K562 (cell line): Measurements from ENCODE around the gene ETS2. TPM values are rescaled to one million over a fixed set of nuclear protein-coding genes. Genes with fewer than 3 reads are reported as not detected.
A peak's percentile ranks its signal among the peaks of the same experiment; 100 is the strongest.

Experiments used
- ARNT ChIP-seq, 2 experiments: fragments of 450-650 bp; IDR thresholded peaks; 2 replicates each; pipeline ENCODE4 v1.6.1; 2016; ENCODE audit warnings: mild to moderate bottlenecking in 1 of 2
- CREM ChIP-seq: IDR thresholded peaks from 2 replicates; pipeline ENCODE4 v1.6.1; 2014; ENCODE audit warnings: antibody characterized with exemption, low read depth
- DACH1 ChIP-seq: fragments of 450-650 bp; IDR thresholded peaks from 2 replicates; pipeline ENCODE4 v1.6.1; 2018; ENCODE audit not compliant: partially characterized antibody
- FIP1L1 ChIP-seq: fragments of 200-400 bp; formaldehyde crosslinking; IDR thresholded peaks from 2 replicates; pipeline ENCODE4 v1.6.1; 2018; ENCODE audit warnings: mild to moderate bottlenecking, low read depth, low read length; ENCODE audit not compliant: poor library complexity, severe bottlenecking
- GATAD2A ChIP-seq: fragments of 450-650 bp; IDR thresholded peaks from 2 replicates; pipeline ENCODE4 v1.6.1; 2017
- GTF2F1 ChIP-seq: IDR thresholded peaks from 2 replicates; pipeline ENCODE4 v1.6.1; 2011; ENCODE audit warnings: low read depth, low read length, improper control_type of control experiment
- HNRNPLL ChIP-seq: fragments of 200-400 bp; formaldehyde crosslinking; IDR thresholded peaks from 2 replicates; pipeline ENCODE4 v1.6.1; 2017; ENCODE audit warnings: low read length, low read depth, mild to moderate bottlenecking; ENCODE audit not compliant: poor library complexity, severe bottlenecking
- JUN ChIP-seq, 2 experiments: sonication (generic) in 1 of 2; formaldehyde crosslinking in 1 of 2; IDR thresholded peaks; 2 replicates each; pipeline versions ENCODE4 v1.6.1 to v1.8.0; 2012 to 2022; ENCODE audit warnings: borderline replicate concordance in 2 of 2, mild to moderate bottlenecking in 2 of 2, improper control_type of control experiment in 1 of 2, low read depth in 1 of 2, low read length in 1 of 2, missing genetic modification reagents in 1 of 2
- NEUROD1 ChIP-seq: fragments of 150-350 bp; IDR thresholded peaks from 2 replicates; pipeline ENCODE4 v1.6.1; 2014; ENCODE audit warnings: borderline replicate concordance, low read length, low read depth; ENCODE audit not compliant: partially characterized antibody
- SRF ChIP-seq, 2 experiments: fragments of 250-450, 450-650 bp in 1 of 2; sonication (Bioruptor Pico) in 1 of 2; sonication (generic) in 1 of 2; formaldehyde crosslinking; IDR thresholded peaks; 2 replicates each; pipeline versions ENCODE4 v1.5.0 to v1.5.1; 2020 to 2022; ENCODE audit warnings: mild to moderate bottlenecking in 1 of 2, missing genetic modification reagents in 1 of 2
- polyA plus RNA-seq, 8 experiments: library from polyadenylated mRNA; depleted of rRNA in 4 of 8; stranded (reverse) in 5 of 8; unstranded in 3 of 8; fragments of >200 nt; fragmentation: Nextera tagmentation in 2 of 8; fragmentation: Illumina TruSeq in 1 of 8; extraction: Ambion mirVana in 2 of 8; extraction: Trizol in 1 of 8; gene quantifications; 2 replicates each; pipeline versions ENCODE4 v1.2.1 to v1.2.3, GENCODE V29; 2011 to 2014; ENCODE audit warnings: inconsistent platforms in 1 of 8, missing spikeins in 1 of 8
- total RNA-seq, 7 experiments: library from RNA; depleted of rRNA in 6 of 7; stranded (reverse); fragments of >200 nt in 6 of 7; fragmentation: Illumina TruSeq in 2 of 7; extraction: Trizol in 2 of 7; gene quantifications; 2 replicates each; pipeline versions ENCODE4 v1.2.1 to v1.2.3, GENCODE V29; 2011 to 2021; ENCODE audit warnings: low replicate concordance in 1 of 7
- TF ChIP-seq, protein P1 (sequence below): fragments of 450-650 bp; IDR thresholded peaks from 2 replicates; pipeline ENCODE4 v1.6.1; 2016; ENCODE audit warnings: low read depth
- TF ChIP-seq, protein P2 (sequence below): fragments of 200-400 bp; formaldehyde crosslinking; IDR thresholded peaks from 2 replicates; pipeline ENCODE4 v1.6.1; 2017; ENCODE audit warnings: mild to moderate bottlenecking, low read depth, low read length, moderate library complexity

The ETS2 gene
- total and polyA plus RNA-seq, 9 of the 15 experiments (the other 6 are each of a cell fraction or from before 2014, with no cell fraction given) = 1.7 to 24.4 (median 12.2) TPM

DNA sequence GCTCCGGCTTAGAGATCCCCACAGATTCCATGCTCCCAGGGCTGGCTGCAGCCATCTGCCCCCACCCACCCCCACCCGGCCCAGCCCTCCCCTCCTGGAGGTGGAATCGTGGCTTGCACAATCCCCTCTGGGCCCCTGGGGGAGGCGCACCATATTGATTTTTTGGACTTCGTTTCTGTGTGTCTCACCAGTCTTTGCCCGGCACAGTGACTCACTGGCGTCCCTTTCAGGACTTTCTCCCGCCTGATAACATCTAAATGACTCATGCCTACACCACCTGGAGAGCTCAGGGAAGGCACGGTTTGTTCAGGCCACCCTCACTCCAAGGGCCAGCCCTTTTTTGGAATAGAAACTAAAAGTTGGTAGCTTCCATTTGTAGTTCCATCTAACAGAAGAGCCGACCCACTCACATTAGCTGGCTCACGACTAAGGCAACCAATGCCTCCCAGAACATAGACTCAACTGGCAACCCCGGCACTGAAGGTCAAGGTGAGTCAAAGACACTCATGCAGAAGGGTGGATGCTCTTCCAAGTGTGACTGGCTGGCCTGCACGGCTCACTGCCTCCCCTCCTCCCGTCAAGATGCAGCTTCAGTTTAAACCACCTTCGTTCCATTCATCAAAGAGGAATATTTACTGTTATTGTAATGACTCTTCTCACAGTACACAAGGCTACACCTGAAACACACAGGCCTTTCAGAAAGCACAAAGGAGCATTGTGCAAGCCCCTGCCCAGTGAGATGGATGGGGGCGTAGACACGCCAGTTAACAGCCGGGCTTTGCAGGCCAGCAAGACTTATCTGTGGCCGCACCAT lies 18.1 kb upstream of the ETS2 start (continued):
- TF ChIP-seq JUN (IDR thresholded peaks at IDR 0.05; ENCODE audit: borderline replicate concordance, low read depth, low read length) = peak; percentile 99
- no peak for TF ChIP-seq JUN (CRISPR knock-in tag; IDR thresholded peaks at IDR 0.05; ENCODE audit: borderline replicate concordance)
- TF ChIP-seq ARNT (IDR thresholded peaks at IDR 0.05) = no peak
- TF ChIP-seq, protein P1, sequence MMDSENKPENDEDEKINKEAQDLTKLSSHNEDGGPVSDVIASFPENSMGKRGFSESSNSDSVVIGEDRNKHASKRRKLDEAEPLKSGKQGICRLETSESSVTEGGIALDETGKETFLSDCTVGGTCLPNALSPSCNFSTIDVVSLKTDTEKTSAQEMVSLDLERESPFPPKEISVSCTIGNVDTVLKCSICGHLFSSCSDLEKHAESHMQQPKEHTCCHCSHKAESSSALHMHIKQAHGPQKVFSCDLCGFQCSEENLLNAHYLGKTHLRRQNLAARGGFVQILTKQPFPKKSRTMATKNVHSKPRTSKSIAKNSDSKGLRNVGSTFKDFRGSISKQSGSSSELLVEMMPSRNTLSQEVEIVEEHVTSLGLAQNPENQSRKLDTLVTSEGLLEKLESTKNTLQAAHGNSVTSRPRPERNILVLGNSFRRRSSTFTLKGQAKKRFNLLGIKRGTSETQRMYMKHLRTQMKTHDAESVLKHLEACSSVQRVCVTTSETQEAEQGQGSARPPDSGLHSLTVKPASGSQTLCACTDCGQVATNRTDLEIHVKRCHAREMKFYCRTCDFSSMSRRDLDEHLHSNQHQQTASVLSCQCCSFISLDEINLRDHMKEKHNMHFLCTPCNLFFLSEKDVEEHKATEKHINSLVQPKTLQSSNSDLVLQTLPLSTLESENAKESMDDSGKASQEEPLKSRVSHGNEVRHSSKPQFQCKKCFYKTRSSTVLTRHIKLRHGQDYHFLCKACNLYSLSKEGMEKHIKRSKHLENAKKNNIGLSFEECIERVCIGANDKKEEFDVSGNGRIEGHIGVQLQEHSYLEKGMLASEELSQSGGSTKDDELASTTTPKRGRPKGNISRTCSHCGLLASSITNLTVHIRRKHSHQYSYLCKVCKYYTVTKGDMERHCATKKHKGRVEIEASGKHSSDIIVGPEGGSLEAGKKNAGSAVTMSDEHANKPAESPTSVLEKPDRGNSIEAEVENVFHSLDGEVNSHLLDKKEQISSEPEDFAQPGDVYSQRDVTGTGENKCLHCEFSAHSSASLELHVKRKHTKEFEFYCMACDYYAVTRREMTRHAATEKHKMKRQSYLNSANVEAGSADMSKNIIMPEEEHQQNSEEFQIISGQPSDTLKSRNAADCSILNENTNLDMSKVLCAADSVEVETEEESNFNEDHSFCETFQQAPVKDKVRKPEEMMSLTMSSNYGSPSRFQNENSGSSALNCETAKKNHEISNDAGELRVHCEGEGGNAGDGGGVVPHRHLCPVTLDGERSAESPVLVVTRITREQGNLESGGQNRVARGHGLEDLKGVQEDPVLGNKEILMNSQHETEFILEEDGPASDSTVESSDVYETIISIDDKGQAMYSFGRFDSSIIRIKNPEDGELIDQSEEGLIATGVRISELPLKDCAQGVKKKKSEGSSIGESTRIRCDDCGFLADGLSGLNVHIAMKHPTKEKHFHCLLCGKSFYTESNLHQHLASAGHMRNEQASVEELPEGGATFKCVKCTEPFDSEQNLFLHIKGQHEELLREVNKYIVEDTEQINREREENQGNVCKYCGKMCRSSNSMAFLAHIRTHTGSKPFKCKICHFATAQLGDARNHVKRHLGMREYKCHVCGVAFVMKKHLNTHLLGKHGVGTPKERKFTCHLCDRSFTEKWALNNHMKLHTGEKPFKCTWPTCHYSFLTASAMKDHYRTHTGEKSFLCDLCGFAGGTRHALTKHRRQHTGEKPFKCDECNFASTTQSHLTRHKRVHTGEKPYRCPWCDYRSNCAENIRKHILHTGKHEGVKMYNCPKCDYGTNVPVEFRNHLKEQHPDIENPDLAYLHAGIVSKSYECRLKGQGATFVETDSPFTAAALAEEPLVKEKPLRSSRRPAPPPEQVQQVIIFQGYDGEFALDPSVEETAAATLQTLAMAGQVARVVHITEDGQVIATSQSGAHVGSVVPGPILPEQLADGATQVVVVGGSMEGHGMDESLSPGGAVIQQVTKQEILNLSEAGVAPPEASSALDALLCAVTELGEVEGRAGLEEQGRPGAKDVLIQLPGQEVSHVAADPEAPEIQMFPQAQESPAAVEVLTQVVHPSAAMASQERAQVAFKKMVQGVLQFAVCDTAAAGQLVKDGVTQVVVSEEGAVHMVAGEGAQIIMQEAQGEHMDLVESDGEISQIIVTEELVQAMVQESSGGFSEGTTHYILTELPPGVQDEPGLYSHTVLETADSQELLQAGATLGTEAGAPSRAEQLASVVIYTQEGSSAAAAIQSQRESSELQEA = no peak
- TF ChIP-seq SRF (CRISPR knock-in tag; IDR thresholded peaks at IDR 0.05) = peak in 1 of 2 experiments; percentile 86; a peak in 2 of 4 replicates
- TF ChIP-seq, protein P2, sequence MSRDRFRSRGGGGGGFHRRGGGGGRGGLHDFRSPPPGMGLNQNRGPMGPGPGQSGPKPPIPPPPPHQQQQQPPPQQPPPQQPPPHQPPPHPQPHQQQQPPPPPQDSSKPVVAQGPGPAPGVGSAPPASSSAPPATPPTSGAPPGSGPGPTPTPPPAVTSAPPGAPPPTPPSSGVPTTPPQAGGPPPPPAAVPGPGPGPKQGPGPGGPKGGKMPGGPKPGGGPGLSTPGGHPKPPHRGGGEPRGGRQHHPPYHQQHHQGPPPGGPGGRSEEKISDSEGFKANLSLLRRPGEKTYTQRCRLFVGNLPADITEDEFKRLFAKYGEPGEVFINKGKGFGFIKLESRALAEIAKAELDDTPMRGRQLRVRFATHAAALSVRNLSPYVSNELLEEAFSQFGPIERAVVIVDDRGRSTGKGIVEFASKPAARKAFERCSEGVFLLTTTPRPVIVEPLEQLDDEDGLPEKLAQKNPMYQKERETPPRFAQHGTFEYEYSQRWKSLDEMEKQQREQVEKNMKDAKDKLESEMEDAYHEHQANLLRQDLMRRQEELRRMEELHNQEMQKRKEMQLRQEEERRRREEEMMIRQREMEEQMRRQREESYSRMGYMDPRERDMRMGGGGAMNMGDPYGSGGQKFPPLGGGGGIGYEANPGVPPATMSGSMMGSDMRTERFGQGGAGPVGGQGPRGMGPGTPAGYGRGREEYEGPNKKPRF = no peak
- peak; percentile 67 for TF ChIP-seq CREM
- no peak for TF ChIP-seq FIP1L1
- no peak for TF ChIP-seq DACH1
- TF ChIP-seq GATAD2A = peak; percentile 33; the same call in 1 of the 2 replicates
- TF ChIP-seq NEUROD1 = peak; percentile 85
- TF ChIP-seq GTF2F1 = no peak
- no peak for TF ChIP-seq HNRNPLL
